ENCODE results near the gene HES3.

The HES3 gene

GRCh38 chr1:6265151-6265550, 21.2 kb downstream of the HES3 start:
- TF ChIP-seq CTCF (IDR thresholded peaks at IDR 0.05; ENCODE audit: insufficient read depth, low read length) (no peak), SPI1 (IDR thresholded peaks at IDR 0.05; ENCODE audit: borderline replicate concordance, low read depth) (no peak), POLR2AphosphoS5 (IDR thresholded peaks at IDR 0.05; ENCODE audit: low read depth) (no peak), GABPA (IDR thresholded peaks at IDR 0.05; ENCODE audit: low read depth) (no peak), REST (IDR thresholded peaks at IDR 0.05; ENCODE audit: insufficient replicate concordance, low read depth) (no peak)
- Histone ChIP-seq H3K27me3 (ENCODE audit: insufficient read depth, poor library complexity, severe bottlenecking) (peaks cover 13% of the 10 kb centered on the region), H3K27ac (replicated peaks) (no peak overlapping the region), H3K4me3 (replicated peaks; ENCODE audit: insufficient read depth, low read length) (no peak overlapping the region)
- no peak for DNase-seq (ENCODE audit: low read depth in 1 of 2, low spot score in 1 of 2)

GRCh38 chr1:6266641-6267040, 22.7 kb downstream of the HES3 start:
- no peak for TF ChIP-seq GABPA (IDR thresholded peaks at IDR 0.05; ENCODE audit: low read depth)
- TF ChIP-seq POLR2AphosphoS5 (IDR thresholded peaks at IDR 0.05; ENCODE audit: low read depth), result no peak
- TF ChIP-seq REST (IDR thresholded peaks at IDR 0.05; ENCODE audit: insufficient replicate concordance, low read depth), result no peak
- TF ChIP-seq CTCF (IDR thresholded peaks at IDR 0.05; ENCODE audit: insufficient read depth, low read length), result no peak
- no peak for TF ChIP-seq SPI1 (IDR thresholded peaks at IDR 0.05; ENCODE audit: borderline replicate concordance, low read depth)
- H3K27me3 ChIP-seq (ENCODE audit: insufficient read depth, poor library complexity, severe bottlenecking), result peaks cover 5% of the 10 kb centered on the region
- H3K4me3 ChIP-seq (replicated peaks; ENCODE audit: insufficient read depth, low read length), result no peak overlapping the region
- no peak overlapping the region for H3K27ac ChIP-seq (replicated peaks)
- DNase-seq (ENCODE audit: low read depth in 1 of 2, low spot score in 1 of 2), result no peak

- Histone ChIP-seq H3K27me3 (ENCODE audit: insufficient read depth, poor library complexity, severe bottlenecking) (no peaks in the 10 kb centered on the region), H3K4me3 (replicated peaks; ENCODE audit: insufficient read depth, low read length) (no peak overlapping the region), H3K27ac (replicated peaks) (no peak overlapping the region)
- no peak for TF ChIP-seq SPI1 (IDR thresholded peaks at IDR 0.05; ENCODE audit: borderline replicate concordance, low read depth)
- no peak for TF ChIP-seq POLR2AphosphoS5 (IDR thresholded peaks at IDR 0.05; ENCODE audit: low read depth)
- TF ChIP-seq CTCF (IDR thresholded peaks at IDR 0.05; ENCODE audit: insufficient read depth, low read length), result no peak
- no peak for TF ChIP-seq REST (IDR thresholded peaks at IDR 0.05; ENCODE audit: insufficient replicate concordance, low read depth)
- no peak for TF ChIP-seq GABPA (IDR thresholded peaks at IDR 0.05; ENCODE audit: low read depth)
- no peak for DNase-seq (ENCODE audit: low read depth in 1 of 2, low spot score in 1 of 2)
Measured at GRCh38 chr1:6267686-6268322, 23.8 kb downstream of the HES3 start.
